AG09309 (cell line): Measurements from ENCODE around the gene NPAS4.
A peak's percentile ranks its signal among the peaks of the same experiment; 100 is the strongest.

ENCODE experiments used
- DNase-seq: peaks from one replicate; pipeline ENCODE4 v3.0.0-alpha.2; 2010; ENCODE audit warnings: low read depth
- H3K4me3 ChIP-seq: 2 replicates; pipeline ENCODE4 v1.5.1; 2011; ENCODE audit warnings: mild to moderate bottlenecking, low read depth, low read length, moderate library complexity; ENCODE audit not compliant: control insufficient read depth
- TF ChIP-seq, protein P1 (sequence below): IDR thresholded peaks from 2 replicates; pipeline ENCODE4 v1.5.1; 2011; ENCODE audit warnings: mild to moderate bottlenecking, low read depth, low read length, inconsistent platforms; ENCODE audit not compliant: insufficient read depth, control insufficient read depth; ENCODE audit errors: missing control alignments

NPAS4 gene

DNA sequence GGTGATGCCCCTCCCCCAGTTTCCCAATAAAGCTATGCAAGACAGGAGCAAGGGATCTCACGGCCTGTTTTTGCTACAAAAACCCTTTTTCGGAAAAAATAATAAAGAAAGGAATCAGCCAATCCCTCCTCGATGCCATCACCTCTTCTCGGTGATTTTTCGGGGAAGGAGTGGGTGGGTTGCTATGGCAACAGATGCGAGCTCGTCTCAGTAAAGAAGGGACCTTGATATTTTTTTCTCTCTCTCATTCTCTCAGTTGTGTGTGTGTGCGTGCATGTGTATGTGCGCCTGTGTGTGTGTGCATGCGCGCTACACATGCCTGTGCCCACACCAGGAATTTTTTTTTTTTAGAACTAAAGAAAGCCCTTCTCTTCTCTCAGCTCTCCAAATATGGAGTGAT lies 3.8 kb upstream of the NPAS4 start:
- H3K4me3 ChIP-seq: no peak overlapping the region
- DNase-seq: no peak
- TF ChIP-seq, protein P1, sequence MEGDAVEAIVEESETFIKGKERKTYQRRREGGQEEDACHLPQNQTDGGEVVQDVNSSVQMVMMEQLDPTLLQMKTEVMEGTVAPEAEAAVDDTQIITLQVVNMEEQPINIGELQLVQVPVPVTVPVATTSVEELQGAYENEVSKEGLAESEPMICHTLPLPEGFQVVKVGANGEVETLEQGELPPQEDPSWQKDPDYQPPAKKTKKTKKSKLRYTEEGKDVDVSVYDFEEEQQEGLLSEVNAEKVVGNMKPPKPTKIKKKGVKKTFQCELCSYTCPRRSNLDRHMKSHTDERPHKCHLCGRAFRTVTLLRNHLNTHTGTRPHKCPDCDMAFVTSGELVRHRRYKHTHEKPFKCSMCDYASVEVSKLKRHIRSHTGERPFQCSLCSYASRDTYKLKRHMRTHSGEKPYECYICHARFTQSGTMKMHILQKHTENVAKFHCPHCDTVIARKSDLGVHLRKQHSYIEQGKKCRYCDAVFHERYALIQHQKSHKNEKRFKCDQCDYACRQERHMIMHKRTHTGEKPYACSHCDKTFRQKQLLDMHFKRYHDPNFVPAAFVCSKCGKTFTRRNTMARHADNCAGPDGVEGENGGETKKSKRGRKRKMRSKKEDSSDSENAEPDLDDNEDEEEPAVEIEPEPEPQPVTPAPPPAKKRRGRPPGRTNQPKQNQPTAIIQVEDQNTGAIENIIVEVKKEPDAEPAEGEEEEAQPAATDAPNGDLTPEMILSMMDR: no peak

DNA sequence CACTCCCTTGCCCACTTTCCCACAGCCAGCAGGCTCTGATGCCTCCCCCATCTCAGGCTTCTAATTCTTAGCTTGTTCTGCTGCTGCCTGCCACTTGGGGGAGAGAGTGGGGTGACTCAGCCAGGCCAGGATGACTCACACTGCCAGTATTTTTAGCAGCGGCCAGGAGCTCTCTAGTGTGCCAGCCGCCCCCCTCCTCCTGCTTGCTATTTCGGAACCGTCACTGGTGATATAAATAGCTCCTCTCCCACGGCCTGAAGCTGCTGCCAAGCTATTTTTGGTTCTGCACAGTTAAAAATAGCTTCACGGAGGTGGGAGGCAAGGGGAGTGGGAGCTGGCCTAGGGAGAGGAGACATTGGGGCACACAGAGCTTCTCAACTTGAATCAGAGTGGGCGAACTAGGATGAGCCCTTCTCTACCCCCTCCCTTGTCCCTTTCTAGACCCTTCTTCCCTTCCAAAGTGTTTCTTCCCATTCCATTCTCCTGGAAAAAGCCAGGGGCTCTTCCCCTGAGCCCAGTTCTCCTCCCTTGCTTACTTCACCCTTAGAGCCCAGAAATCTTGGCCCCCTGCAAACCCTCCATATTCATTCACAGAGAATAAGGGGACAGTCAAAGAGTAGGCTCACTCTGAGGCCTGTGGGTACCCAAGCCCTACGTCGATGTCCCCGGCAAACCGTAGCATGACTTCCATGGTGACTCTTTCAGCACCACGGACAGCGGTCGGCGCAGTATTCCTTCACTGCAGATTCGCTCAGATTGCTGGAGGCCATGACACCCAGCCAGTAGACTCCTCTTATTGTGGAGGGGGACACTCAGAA lies 2.5 kb upstream of the NPAS4 start:
- DNase-seq: peak; percentile 90
- TF ChIP-seq, protein P1: peak; percentile 59
- H3K4me3 ChIP-seq: no peak overlapping the region

DNA sequence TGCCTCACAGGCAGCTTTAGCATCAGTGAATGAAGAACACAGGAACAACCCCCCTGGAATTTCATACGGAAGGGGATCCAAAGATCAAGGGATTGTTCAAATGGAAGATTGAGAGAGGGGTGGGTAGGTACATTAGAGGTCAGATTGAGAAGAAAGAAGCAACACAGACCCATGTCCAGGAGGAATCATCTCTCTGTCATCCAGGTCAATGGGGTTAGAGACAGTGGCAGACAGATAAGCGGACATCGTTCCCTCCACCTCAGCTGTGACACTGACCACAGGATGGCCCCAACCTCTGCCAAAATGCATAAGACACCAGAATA lies 1.9 kb upstream of the NPAS4 start:
- DNase-seq: no peak
- no peak overlapping the region for H3K4me3 ChIP-seq
- TF ChIP-seq, protein P1: no peak

DNA sequence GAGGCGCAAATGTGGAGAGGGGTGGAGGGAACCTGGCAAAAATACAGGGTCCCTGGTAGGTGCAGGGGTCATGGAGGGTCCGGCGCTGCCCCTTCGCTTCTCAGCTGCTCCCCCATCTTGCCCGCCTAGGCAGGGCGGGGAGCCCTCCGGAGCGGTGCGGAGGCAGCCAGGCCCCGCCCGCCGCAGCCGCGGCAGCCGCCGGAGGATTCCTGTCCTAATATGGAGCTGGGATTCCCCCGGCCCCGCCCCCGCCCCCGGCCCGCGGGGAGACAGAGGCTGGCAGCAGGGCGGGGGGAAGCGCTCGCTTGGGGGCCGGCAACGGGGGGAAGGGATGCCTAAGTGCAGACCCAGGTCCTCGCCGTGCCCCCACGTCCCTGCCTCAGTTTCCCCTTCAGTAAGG lies 1.0 kb upstream of the NPAS4 start:
- no peak for DNase-seq
- H3K4me3 ChIP-seq: no peak overlapping the region

DNA sequence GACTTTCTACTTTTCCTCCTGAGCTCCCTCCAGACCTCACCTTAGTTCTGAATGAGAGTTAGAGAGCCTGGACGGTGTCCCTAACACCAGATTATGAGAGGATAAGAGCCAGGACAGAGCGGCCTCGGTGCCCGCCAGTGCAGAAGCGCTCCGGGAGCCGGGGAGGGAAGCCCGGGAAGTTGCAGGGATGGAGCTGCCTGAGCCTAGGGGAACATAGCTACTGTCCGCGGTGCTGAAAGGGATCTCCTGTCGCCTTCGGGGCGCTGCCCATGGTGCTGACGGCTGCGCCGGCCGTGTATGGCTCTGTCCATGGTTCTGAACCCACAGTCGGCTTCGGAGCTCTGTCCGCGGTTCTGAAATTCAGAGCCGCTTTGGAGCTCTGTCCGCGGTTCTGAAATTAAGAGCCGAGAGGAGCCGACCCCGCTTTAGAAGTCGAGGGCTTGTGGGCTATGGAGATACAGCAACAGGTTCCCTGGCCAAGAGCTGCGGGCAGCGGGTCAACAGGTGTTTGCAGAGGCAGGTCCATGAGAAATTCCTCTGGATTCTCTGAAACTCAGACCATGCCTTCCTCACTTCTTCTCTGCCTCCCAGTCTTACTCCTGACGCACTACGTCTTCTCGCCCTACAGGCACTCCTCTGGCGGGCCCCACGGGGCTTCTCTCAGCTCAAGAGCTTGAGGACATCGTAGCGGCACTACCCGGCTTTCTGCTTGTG lies 814 bp downstream of the NPAS4 start:
- TF ChIP-seq, protein P1: no peak
- no peak overlapping the region for H3K4me3 ChIP-seq
- peak; percentile 67 for DNase-seq

More for the DNA sequence above, 1.0 kb upstream of the NPAS4 start:
- TF ChIP-seq, protein P1: no peak

DNA sequence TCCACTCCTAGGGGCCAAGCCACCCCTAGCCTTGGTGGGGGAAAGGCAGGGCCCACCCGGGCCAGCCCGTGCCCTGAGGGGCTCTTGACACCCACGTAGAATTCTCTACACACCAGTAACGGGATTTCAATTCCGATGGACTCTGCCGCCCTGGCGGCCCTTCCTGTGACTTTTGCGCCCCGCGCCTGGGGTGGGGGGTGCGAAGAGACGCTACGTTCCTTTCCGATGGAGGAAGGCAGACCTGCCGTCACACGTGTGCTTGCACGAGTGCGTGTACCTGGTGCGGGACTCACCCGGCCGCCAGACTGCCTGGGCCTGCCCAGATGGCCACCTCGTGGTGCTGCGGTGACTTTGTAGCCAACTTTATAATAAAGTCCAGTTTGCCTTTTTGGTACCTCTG lies 5.5 kb downstream of the NPAS4 start:
- DNase-seq: no peak
- TF ChIP-seq, protein P1: no peak
- H3K4me3 ChIP-seq: no peak overlapping the region
